Nephron (organoid): ENCODE measurements around the gene OR1A1.

ENCODE experiments used
- H3K27ac Mint-ChIP-seq, 3 experiments: 2 replicates each; pipeline ENCODE4 v1.8.0; 2020; ENCODE audit warnings: mixed read lengths in 3 of 3, mild to moderate bottlenecking in 2 of 3, moderate library complexity in 1 of 3
- H3K27me3 Mint-ChIP-seq: 2 replicates; pipeline ENCODE4 v1.8.0; 2021; ENCODE audit warnings: low read depth, mild to moderate bottlenecking, moderate library complexity, mixed read lengths
- H3K36me3 Mint-ChIP-seq: 2 replicates; pipeline ENCODE4 v1.8.0; 2020; ENCODE audit warnings: low read depth, mixed read lengths
- H3K4me1 Mint-ChIP-seq: 2 replicates; pipeline ENCODE4 v1.8.0; 2020; ENCODE audit warnings: mixed read lengths
- H3K4me3 Mint-ChIP-seq, 3 experiments: 2 replicates each; pipeline ENCODE4 v1.8.0; 2020; ENCODE audit warnings: mild to moderate bottlenecking in 3 of 3, mixed read lengths in 3 of 3, moderate library complexity in 2 of 3
- H3K9me3 Mint-ChIP-seq: 2 replicates; pipeline ENCODE4 v1.8.0; 2020; ENCODE audit warnings: mixed read lengths
- TF ChIP-seq, protein P1 (sequence below), 3 experiments: fragments of 200-600 bp; sonication (generic); IDR thresholded peaks; one replicate each; pipeline ENCODE4 v1.5.0; 2021; ENCODE audit warnings: antibody characterized with exemption in 3 of 3; ENCODE audit not compliant: unreplicated experiment in 3 of 3

OR1A1 gene

GRCh38 chr17:3256575-3256974 is 49.1 kb downstream of the OR1A1 start:
- H3K27me3 Mint-ChIP-seq = peaks cover 6% of the 10 kb centered on the region
- peaks cover 34% of the 10 kb centered on the region for H3K9me3 Mint-ChIP-seq
- H3K27ac Mint-ChIP-seq = no peak overlapping the region
- H3K36me3 Mint-ChIP-seq = no peaks in the 10 kb centered on the region
- H3K4me3 Mint-ChIP-seq = no peak overlapping the region
- no peaks in the 10 kb centered on the region for H3K4me1 Mint-ChIP-seq
- TF ChIP-seq, protein P1, sequence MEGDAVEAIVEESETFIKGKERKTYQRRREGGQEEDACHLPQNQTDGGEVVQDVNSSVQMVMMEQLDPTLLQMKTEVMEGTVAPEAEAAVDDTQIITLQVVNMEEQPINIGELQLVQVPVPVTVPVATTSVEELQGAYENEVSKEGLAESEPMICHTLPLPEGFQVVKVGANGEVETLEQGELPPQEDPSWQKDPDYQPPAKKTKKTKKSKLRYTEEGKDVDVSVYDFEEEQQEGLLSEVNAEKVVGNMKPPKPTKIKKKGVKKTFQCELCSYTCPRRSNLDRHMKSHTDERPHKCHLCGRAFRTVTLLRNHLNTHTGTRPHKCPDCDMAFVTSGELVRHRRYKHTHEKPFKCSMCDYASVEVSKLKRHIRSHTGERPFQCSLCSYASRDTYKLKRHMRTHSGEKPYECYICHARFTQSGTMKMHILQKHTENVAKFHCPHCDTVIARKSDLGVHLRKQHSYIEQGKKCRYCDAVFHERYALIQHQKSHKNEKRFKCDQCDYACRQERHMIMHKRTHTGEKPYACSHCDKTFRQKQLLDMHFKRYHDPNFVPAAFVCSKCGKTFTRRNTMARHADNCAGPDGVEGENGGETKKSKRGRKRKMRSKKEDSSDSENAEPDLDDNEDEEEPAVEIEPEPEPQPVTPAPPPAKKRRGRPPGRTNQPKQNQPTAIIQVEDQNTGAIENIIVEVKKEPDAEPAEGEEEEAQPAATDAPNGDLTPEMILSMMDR (IDR thresholded peaks at IDR 0.05; ENCODE audit: unreplicated experiment in 3 of 3) = no peak

DNA sequence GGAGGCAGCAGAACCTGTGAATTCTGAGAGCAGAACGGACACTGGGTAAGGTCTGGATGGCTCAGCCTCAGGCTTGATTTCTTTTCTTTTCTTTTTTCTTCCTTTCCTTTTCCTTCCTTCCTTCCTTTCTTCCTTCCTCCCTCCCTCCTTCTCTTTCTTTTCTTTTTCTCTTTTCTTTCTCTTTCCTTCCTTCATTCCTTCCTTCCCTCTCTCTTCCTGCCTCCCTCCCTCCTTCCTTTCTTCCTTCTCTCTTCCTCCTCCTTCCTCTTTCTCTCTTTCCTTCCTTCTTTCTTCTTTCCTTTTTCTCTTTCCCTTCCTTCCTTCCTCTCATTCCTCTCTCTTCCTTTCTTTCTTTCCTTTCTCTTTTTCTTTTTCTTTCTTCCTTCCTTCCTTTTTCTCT is 52.7 kb downstream of the OR1A1 start:
- TF ChIP-seq, protein P1 (IDR thresholded peaks at IDR 0.05; ENCODE audit: unreplicated experiment in 3 of 3) = no peak
- Mint-ChIP-seq H3K27me3 (no peaks in the 10 kb centered on the region), H3K36me3 (no peaks in the 10 kb centered on the region), H3K4me3 (no peak overlapping the region), H3K27ac (no peak overlapping the region), H3K9me3 (peaks cover 23% of the 10 kb centered on the region), H3K4me1 (no peaks in the 10 kb centered on the region)

- TF ChIP-seq, protein P1 (IDR thresholded peaks at IDR 0.05; ENCODE audit: unreplicated experiment in 3 of 3) = no peak
- Mint-ChIP-seq H3K9me3 (peaks cover 23% of the 10 kb centered on the region), H3K36me3 (no peaks in the 10 kb centered on the region), H3K27me3 (no peaks in the 10 kb centered on the region), H3K27ac (no peak overlapping the region), H3K4me1 (no peaks in the 10 kb centered on the region), H3K4me3 (no peak overlapping the region)
Measured at GRCh38 chr17:3260600-3260999, 53.1 kb downstream of the OR1A1 start.
